Anterior cingulate cortex (tissue), 58 donors: ENCODE data around the gene TMEFF1.
A peak's percentile ranks its signal among the peaks of the same experiment; 100 is the strongest.

Experiments used
- DNase-seq, 58 donors: peaks; one replicate each; lab custom pipeline; 2025; lab: John Stamatoyannopoulos, UW

The TMEFF1 gene

GRCh38 chr9:100597236-100597635 lies 124.3 kb downstream of the TMEFF1 start:
- DNase-seq = peak in 1 of 58 donors; percentile 23

- DNase-seq = peak in 56 of 58 donors; percentile 27 to 88 (median 72)
Observed at GRCh38 chr9:100598641-100599145, 125.7 kb downstream of the TMEFF1 start.

GRCh38 chr9:100600521-100601079 lies 127.7 kb downstream of the TMEFF1 start:
- no peak for DNase-seq

- DNase-seq = peak in 24 of 58 donors; percentile 11 to 62 (median 31)
Observed at GRCh38 chr9:100601216-100601615, 128.3 kb downstream of the TMEFF1 start.

GRCh38 chr9:100602342-100602801 lies 129.4 kb downstream of the TMEFF1 start:
- peak in 12 of 58 donors; percentile 8 to 54 (median 22) for DNase-seq

GRCh38 chr9:100605405-100605804 lies 132.5 kb downstream of the TMEFF1 start:
- DNase-seq = no peak

- no peak for DNase-seq
Observed at GRCh38 chr9:100619194-100619593, 146.2 kb downstream of the TMEFF1 start.

GRCh38 chr9:100619665-100620064 lies 146.7 kb downstream of the TMEFF1 start:
- DNase-seq = no peak

- no peak for DNase-seq
Observed at GRCh38 chr9:100623969-100624368, 151.0 kb downstream of the TMEFF1 start.

GRCh38 chr9:100626949-100627348 lies 154.0 kb downstream of the TMEFF1 start:
- DNase-seq = no peak
